ENCODE data around the gene GALNT16. TPM values are rescaled to one million over a fixed set of nuclear protein-coding genes. Genes with fewer than 3 reads are reported as not detected.
A peak's percentile ranks its signal among the peaks of the same experiment; 100 is the strongest.

GALNT16 gene
- total RNA-seq, 1 experiment from 2014 or later, result 0.03 TPM

- DNase-seq (ENCODE audit: low read depth in 1 of 2, low spot score in 2 of 2), result peak in 1 of 2 experiments; percentile 5
- H3K36me3 ChIP-seq, result no peaks in the 10 kb centered on the region
- no peak overlapping the region for H3K27ac ChIP-seq
- H3K4me1 ChIP-seq (replicated peaks), result peaks cover 21% of the 10 kb centered on the region
- H3K4me3 ChIP-seq, result no peak overlapping the region
- no peaks in the 10 kb centered on the region for H3K9me3 ChIP-seq (replicated peaks)
- no peaks in the 10 kb centered on the region for H3K27me3 ChIP-seq (replicated peaks)
These were observed 60.8 kb downstream of the GALNT16 start for GRCh38 chr14:69320581-69321365.

- H3K36me3 ChIP-seq, result no peaks in the 10 kb centered on the region
- H3K27ac ChIP-seq, result no peak overlapping the region
- H3K27me3 ChIP-seq (replicated peaks), result no peaks in the 10 kb centered on the region
- no peak overlapping the region for H3K4me3 ChIP-seq
- peaks cover 20% of the 10 kb centered on the region for H3K4me1 ChIP-seq (replicated peaks)
- DNase-seq (ENCODE audit: low read depth in 1 of 2, low spot score in 2 of 2), result peak in 1 of 2 experiments; percentile 34
- no peaks in the 10 kb centered on the region for H3K9me3 ChIP-seq (replicated peaks)
These were observed 61.8 kb downstream of the GALNT16 start for GRCh38 chr14:69321601-69322330.

GRCh38 chr14:69323266-69323998 lies 63.5 kb downstream of the GALNT16 start:
- no peak overlapping the region for H3K4me3 ChIP-seq
- H3K27me3 ChIP-seq (replicated peaks), result no peaks in the 10 kb centered on the region
- H3K27ac ChIP-seq, result no peak overlapping the region
- H3K36me3 ChIP-seq, result no peaks in the 10 kb centered on the region
- DNase-seq (ENCODE audit: low read depth in 1 of 2, low spot score in 2 of 2), result no peak
- peaks cover 3% of the 10 kb centered on the region; the same call in 1 of the 2 replicates for H3K4me1 ChIP-seq (replicated peaks)
- H3K9me3 ChIP-seq (replicated peaks), result no peaks in the 10 kb centered on the region

- H3K27me3 ChIP-seq (replicated peaks), result no peaks in the 10 kb centered on the region
- H3K4me1 ChIP-seq (replicated peaks), result no peaks in the 10 kb centered on the region
- no peaks in the 10 kb centered on the region for H3K9me3 ChIP-seq (replicated peaks)
- H3K27ac ChIP-seq, result no peak overlapping the region
- H3K36me3 ChIP-seq, result no peaks in the 10 kb centered on the region
- no peak overlapping the region for H3K4me3 ChIP-seq
- no peak for DNase-seq (ENCODE audit: low read depth in 1 of 2, low spot score in 2 of 2)
These were observed 64.0 kb downstream of the GALNT16 start for GRCh38 chr14:69323999-69324282.

- Histone ChIP-seq H3K4me3 (no peak overlapping the region), H3K27me3 (replicated peaks) (no peaks in the 10 kb centered on the region), H3K27ac (no peak overlapping the region), H3K4me1 (replicated peaks) (no peaks in the 10 kb centered on the region), H3K36me3 (no peaks in the 10 kb centered on the region), H3K9me3 (replicated peaks) (no peaks in the 10 kb centered on the region)
- DNase-seq (ENCODE audit: low read depth in 1 of 2, low spot score in 2 of 2), result no peak
These were observed 64.5 kb downstream of the GALNT16 start for GRCh38 chr14:69324341-69324931.

GRCh38 chr14:69325086-69325485 lies 65.1 kb downstream of the GALNT16 start:
- no peaks in the 10 kb centered on the region for H3K4me1 ChIP-seq (replicated peaks)
- no peak overlapping the region for H3K27ac ChIP-seq
- no peaks in the 10 kb centered on the region for H3K9me3 ChIP-seq (replicated peaks)
- no peak for DNase-seq (ENCODE audit: low read depth in 1 of 2, low spot score in 2 of 2)
- no peak overlapping the region for H3K4me3 ChIP-seq
- no peaks in the 10 kb centered on the region for H3K36me3 ChIP-seq
- no peaks in the 10 kb centered on the region for H3K27me3 ChIP-seq (replicated peaks)

GRCh38 chr14:69325646-69326265 lies 65.8 kb downstream of the GALNT16 start:
- H3K4me1 ChIP-seq (replicated peaks), result no peaks in the 10 kb centered on the region
- H3K36me3 ChIP-seq, result no peaks in the 10 kb centered on the region
- no peaks in the 10 kb centered on the region for H3K9me3 ChIP-seq (replicated peaks)
- H3K27me3 ChIP-seq (replicated peaks), result no peaks in the 10 kb centered on the region
- no peak overlapping the region for H3K4me3 ChIP-seq
- DNase-seq (ENCODE audit: low read depth in 1 of 2, low spot score in 2 of 2), result no peak
- no peak overlapping the region for H3K27ac ChIP-seq

GRCh38 chr14:69326611-69327010 lies 66.7 kb downstream of the GALNT16 start:
- Histone ChIP-seq H3K9me3 (replicated peaks) (no peaks in the 10 kb centered on the region), H3K4me1 (replicated peaks) (no peaks in the 10 kb centered on the region), H3K27ac (no peak overlapping the region), H3K27me3 (replicated peaks) (no peaks in the 10 kb centered on the region), H3K4me3 (no peak overlapping the region), H3K36me3 (no peaks in the 10 kb centered on the region)
- DNase-seq (ENCODE audit: low read depth in 1 of 2, low spot score in 2 of 2), result no peak

GRCh38 chr14:69327507-69327906 lies 67.5 kb downstream of the GALNT16 start:
- Histone ChIP-seq H3K9me3 (replicated peaks) (no peaks in the 10 kb centered on the region), H3K4me3 (no peak overlapping the region), H3K36me3 (no peaks in the 10 kb centered on the region), H3K4me1 (replicated peaks) (no peaks in the 10 kb centered on the region), H3K27me3 (replicated peaks) (no peaks in the 10 kb centered on the region), H3K27ac (no peak overlapping the region)
- no peak for DNase-seq (ENCODE audit: low read depth in 1 of 2, low spot score in 2 of 2)

- H3K36me3 ChIP-seq, result no peaks in the 10 kb centered on the region
- no peaks in the 10 kb centered on the region for H3K27me3 ChIP-seq (replicated peaks)
- DNase-seq (ENCODE audit: low read depth in 1 of 2, low spot score in 2 of 2), result no peak
- no peaks in the 10 kb centered on the region for H3K4me1 ChIP-seq (replicated peaks)
- no peak overlapping the region for H3K4me3 ChIP-seq
- no peak overlapping the region for H3K27ac ChIP-seq
- no peaks in the 10 kb centered on the region for H3K9me3 ChIP-seq (replicated peaks)
These were observed 68.4 kb downstream of the GALNT16 start for GRCh38 chr14:69328317-69328716.

- Histone ChIP-seq H3K36me3 (no peaks in the 10 kb centered on the region), H3K9me3 (replicated peaks) (no peaks in the 10 kb centered on the region), H3K4me1 (replicated peaks) (no peaks in the 10 kb centered on the region), H3K27ac (no peak overlapping the region), H3K4me3 (no peak overlapping the region), H3K27me3 (replicated peaks) (no peaks in the 10 kb centered on the region)
- no peak for DNase-seq (ENCODE audit: low read depth in 1 of 2, low spot score in 2 of 2)
These were observed 68.8 kb downstream of the GALNT16 start for GRCh38 chr14:69328765-69329164.

GRCh38 chr14:69331206-69331605 lies 71.2 kb downstream of the GALNT16 start:
- Histone ChIP-seq H3K27ac (no peak overlapping the region), H3K9me3 (replicated peaks) (no peaks in the 10 kb centered on the region), H3K27me3 (replicated peaks) (no peaks in the 10 kb centered on the region), H3K4me3 (no peak overlapping the region), H3K36me3 (no peaks in the 10 kb centered on the region), H3K4me1 (replicated peaks) (no peaks in the 10 kb centered on the region)
- DNase-seq (ENCODE audit: low read depth in 1 of 2, low spot score in 2 of 2), result no peak

GRCh38 chr14:69332782-69333395 lies 72.9 kb downstream of the GALNT16 start:
- Histone ChIP-seq H3K9me3 (replicated peaks) (no peaks in the 10 kb centered on the region), H3K4me1 (replicated peaks) (no peaks in the 10 kb centered on the region), H3K27me3 (replicated peaks) (no peaks in the 10 kb centered on the region; the same call in 1 of the 2 replicates), H3K4me3 (no peak overlapping the region), H3K36me3 (no peaks in the 10 kb centered on the region), H3K27ac (no peak overlapping the region)
- no peak for DNase-seq (ENCODE audit: low read depth in 1 of 2, low spot score in 2 of 2)

Data from SJSA1 (cell line).